Epidermal melanocyte (primary cell): ENCODE results near the gene COPG2.
"Not testable (repeated sequence)": the region's sequence is repeated elsewhere in the genome, so short reads cannot be mapped to it uniquely, and the experiment has no call there.

ENCODE experiments used
- DNase-seq: peaks from one replicate; pipeline ENCODE4 v3.0.0; 2011; ENCODE audit warnings: low spot score; ENCODE audit not compliant: insufficient read length

Gene COPG2

DNA sequence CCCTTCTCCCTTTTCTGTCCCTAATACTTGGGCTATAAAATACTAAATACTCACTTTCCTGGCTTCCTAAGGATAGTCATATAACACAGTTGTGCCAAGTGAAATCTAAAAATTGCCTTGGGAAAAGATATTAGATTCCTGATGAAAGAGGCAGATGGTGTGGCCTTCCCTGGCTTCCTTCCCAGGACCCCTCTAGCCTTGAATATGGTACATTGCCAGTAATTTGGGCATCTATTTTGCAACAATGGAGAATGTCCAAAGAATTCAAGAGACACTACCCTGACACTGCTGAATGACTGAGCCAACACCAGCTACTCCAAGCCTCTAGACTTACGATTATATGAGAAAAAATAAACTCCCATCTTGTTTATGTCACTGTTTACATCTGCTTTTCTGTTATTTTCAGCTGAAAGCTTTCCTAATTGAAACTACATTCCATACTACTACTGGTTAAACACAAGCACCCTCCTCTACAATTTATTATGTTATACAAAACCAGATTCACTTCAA lies 17.9 kb downstream of the COPG2 start:
- DNase-seq = no peak

- DNase-seq = no peak
Measured at GRCh38 chr7:130649004-130649790, 19.4 kb downstream of the COPG2 start.

GRCh38 chr7:130648580-130648979 lies 20.0 kb downstream of the COPG2 start:
- no peak for DNase-seq

GRCh38 chr7:130642383-130642782 lies 26.2 kb downstream of the COPG2 start:
- no peak for DNase-seq

DNA sequence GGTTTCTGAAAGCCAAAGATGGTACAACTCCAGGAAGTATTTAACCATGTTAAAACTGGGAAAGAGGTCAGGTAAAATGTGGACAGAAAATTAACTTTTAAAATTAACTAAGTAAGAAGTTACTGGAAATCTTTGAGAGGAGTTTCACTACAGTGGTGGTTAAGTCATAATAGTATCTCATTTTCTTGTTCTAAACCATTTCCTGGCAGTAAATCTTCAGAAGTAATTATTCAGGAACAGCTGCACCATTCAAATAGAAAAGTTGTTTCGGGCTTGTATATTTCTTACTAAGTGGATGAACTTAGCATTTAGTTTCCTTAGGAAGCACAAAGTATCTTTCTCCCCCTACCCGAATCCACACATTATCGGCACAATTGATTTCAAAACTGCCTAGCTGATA lies 27.1 kb downstream of the COPG2 start:
- DNase-seq = no peak

- DNase-seq = no peak
Measured at GRCh38 chr7:130641040-130641439, 27.5 kb downstream of the COPG2 start.

- DNase-seq = no peak
Measured at GRCh38 chr7:130639388-130639787, 29.2 kb downstream of the COPG2 start.

- DNase-seq = no peak
Measured at GRCh38 chr7:130632111-130632510, 36.4 kb downstream of the COPG2 start.

GRCh38 chr7:130628901-130629300 lies 39.6 kb downstream of the COPG2 start:
- no peak for DNase-seq

DNA sequence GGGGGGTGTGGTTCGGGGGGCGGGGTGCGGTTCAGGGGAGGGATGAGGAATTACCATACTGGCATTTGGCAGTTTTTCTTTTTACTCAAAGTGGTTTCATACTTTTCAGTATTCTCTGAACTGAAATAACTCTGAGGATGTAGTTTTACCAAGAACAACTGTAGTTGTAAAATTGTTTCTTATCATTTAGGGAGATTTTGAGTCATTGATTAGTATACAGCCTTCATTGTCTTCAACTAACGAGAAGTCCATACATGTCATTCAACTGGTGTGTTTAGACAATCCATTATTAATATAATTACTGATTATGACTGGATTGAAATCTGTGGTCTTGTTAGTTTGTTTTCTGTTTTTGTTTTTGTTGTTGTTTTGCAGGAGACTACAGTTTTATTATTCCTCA lies 40.8 kb downstream of the COPG2 start:
- DNase-seq = no peak

DNA sequence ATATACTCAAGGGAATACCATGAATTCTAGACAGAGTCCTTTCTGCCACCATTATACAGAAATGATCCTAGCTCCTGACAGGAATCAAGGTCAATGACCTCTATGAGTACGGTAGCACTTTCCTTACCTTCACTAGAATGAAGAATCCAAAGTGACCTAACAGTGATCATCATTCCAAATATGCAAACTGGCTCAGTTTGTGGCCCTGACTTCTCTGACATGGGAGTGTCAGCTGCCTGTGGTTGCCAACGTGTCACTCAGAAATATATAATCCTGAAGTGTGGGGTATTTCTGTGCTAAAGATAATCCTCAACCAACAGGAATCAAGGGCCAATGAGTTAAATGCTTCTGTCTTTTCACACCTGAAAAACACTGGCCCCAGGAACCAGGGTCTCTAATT lies 45.7 kb downstream of the COPG2 start:
- DNase-seq = no peak

DNA sequence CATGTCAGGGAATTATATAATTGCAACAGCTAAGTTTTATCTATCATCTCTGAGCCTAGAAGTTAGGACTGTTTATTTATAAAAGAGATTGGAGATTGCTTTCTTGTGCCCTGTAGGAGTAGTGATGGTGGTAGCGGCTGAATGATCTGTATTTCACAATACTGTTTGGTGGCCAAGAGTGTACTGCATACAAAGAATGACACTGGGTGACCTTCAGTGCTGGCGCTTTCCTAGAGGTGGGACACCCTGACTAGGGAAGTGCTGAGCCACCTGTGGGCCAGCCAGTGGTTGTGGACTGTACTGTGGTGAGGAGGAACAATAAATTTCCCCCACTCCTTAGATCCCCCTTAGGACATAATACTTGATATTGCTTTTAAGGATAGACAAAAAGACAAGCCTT lies 53.0 kb downstream of the COPG2 start:
- no peak for DNase-seq

GRCh38 chr7:130614449-130614848 lies 54.1 kb downstream of the COPG2 start:
- DNase-seq = no peak

- no peak for DNase-seq
Measured at GRCh38 chr7:130611218-130611617, 57.3 kb downstream of the COPG2 start.

GRCh38 chr7:130607066-130607465 lies 61.5 kb downstream of the COPG2 start:
- not testable (repeated sequence) for DNase-seq

DNA sequence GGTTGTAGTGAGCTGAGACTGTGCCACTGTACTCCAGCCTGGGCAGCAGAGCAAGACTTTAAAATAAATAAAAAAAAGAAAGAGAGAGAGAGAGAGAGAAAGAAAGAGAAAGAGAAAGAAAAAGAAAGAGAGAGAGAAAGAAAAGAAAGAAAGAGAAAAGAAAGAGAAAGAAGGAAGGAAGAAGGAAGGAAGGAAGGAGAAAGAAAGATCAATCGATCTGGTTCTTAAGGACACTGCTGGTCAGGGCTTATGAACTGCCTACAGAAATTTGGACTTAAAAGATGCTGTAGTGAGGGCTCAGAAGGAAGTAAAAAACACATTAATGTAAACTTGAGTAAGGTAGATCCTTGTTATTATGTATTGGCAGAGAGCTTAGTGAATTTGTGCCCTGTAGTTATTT lies 62.4 kb downstream of the COPG2 start:
- no peak for DNase-seq

DNA sequence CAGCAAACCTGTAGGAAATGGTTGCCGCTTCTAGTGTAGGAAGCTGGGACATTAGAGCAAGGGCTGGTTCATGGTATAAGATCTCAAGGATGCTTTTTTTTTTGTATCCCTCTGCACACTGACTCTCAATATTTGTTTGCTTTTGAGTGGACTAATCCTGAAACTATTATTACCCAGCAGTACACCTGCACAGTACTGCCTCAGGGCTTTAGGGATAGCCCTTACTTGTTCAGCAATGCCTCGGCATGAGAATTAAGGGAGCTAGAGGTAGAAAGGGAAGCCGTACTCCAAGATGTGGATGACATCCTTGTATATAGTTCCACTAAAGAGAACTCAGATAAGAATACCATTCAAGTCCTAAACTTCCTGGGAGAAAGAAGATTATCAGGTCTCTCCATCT lies 70.5 kb downstream of the COPG2 start:
- no peak for DNase-seq

DNA sequence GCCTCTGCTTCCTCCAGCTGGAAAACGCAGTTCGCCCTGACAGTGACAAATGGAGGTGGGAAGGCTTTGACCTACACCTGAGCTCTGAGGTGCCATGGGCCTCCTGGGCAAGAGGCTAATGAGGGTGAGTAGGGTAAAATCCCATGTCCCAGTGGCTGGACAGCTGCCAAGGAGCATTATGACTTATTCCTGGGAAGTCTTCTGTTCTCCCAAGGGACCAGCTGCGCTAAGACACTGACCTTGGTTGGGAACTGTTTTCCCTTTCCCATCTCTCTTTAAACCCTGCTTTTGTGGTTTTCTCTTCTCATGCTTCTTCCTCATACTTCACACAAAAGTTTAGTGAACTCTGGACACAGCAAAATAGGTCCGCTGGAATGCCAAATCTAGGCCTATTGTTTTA lies 72.6 kb downstream of the COPG2 start:
- DNase-seq = no peak

DNA sequence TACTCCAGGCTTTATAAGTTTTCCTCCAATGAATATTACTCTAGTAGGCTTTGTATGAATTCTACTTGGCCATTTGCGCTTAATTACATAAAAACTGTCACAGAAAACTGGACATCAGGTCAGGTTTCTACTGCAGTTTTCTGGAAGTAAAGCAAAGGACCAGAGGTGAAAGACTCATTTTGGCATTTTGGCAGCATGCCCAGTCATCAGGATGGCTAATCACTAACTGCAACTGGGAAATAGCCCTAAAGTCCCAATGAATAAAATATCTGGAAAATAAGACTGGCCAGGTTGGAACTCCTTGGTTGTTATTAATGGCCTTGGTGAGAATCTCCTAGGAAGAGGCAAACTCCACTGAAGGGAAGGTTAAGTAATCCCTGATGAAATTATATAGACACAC lies 75.5 kb downstream of the COPG2 start:
- DNase-seq = no peak

- not testable (repeated sequence) for DNase-seq
Measured at GRCh38 chr7:130591464-130591863, 77.1 kb downstream of the COPG2 start.

DNA sequence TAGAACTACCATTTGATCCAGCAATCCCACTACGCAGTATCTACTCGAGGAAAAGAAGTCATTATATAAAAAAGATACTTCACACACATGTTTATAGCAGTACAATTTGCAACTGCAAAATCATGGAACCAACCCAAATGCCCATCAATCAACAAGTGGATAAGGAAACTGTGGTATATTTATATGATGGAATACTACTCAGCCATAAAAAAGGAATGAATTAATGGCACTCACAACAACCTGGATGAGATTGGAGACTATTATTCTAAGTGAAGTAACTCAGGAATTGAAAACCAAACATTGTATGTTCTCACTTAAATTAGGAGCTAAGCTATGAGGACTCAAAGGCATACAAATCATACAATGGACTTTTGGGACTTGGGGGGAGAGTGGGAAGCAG lies 82.6 kb downstream of the COPG2 start:
- not testable (repeated sequence) for DNase-seq

DNA sequence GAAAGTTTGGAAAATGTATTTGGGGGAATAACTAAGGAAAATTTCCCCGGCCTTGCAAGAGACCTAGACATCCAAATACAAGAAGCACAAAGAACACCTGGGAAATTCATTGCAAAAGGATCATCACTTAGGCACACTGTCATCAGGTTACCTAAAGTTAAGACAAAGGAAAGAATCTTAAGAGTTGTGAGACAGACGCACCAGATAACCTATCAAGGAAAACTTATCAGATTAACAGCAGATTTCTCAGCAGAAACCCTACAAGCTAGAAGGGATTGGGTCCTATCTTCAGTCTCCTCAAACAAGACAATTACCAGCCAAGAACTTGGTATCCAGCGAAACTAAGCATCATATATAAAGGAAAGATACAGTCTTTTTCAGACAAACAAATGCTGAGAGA lies 93.4 kb downstream of the COPG2 start:
- not testable (repeated sequence) for DNase-seq

GRCh38 chr7:130570144-130570543 lies 98.4 kb downstream of the COPG2 start:
- not testable (repeated sequence) for DNase-seq
